Measurements from ENCODE around the gene DUSP2.

DNA sequence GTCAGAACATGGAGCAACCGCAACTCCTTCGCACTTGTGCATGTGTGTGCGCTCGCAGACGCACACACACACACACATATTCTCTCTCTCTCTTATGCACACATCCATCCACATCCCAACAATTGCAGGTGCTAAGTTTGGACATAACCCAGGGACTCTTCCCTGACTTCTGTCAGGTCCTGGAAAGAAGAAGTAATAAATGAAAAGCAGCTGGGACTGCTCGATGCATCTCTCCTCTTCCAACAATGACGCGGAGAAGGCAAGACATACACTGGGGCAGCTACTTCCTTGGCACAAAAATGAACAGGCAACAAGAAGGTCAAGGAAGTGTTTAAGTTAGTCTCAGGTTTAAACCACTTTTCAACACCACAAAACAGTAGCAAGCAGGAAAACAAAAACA is 39.7 kb upstream of the DUSP2 start:
- TF ChIP-seq, protein P1, sequence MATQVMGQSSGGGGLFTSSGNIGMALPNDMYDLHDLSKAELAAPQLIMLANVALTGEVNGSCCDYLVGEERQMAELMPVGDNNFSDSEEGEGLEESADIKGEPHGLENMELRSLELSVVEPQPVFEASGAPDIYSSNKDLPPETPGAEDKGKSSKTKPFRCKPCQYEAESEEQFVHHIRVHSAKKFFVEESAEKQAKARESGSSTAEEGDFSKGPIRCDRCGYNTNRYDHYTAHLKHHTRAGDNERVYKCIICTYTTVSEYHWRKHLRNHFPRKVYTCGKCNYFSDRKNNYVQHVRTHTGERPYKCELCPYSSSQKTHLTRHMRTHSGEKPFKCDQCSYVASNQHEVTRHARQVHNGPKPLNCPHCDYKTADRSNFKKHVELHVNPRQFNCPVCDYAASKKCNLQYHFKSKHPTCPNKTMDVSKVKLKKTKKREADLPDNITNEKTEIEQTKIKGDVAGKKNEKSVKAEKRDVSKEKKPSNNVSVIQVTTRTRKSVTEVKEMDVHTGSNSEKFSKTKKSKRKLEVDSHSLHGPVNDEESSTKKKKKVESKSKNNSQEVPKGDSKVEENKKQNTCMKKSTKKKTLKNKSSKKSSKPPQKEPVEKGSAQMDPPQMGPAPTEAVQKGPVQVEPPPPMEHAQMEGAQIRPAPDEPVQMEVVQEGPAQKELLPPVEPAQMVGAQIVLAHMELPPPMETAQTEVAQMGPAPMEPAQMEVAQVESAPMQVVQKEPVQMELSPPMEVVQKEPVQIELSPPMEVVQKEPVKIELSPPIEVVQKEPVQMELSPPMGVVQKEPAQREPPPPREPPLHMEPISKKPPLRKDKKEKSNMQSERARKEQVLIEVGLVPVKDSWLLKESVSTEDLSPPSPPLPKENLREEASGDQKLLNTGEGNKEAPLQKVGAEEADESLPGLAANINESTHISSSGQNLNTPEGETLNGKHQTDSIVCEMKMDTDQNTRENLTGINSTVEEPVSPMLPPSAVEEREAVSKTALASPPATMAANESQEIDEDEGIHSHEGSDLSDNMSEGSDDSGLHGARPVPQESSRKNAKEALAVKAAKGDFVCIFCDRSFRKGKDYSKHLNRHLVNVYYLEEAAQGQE (IDR thresholded peaks at IDR 0.05; ENCODE audit: low read depth), result no peak
- TF ChIP-seq FOXM1 (IDR thresholded peaks at IDR 0.05; ENCODE audit: borderline replicate concordance, low read depth) (no peak), TAF1 (IDR thresholded peaks at IDR 0.05; ENCODE audit: low read depth) (no peak), TEAD4 (IDR thresholded peaks at IDR 0.05) (no peak), EP300 (IDR thresholded peaks at IDR 0.05; ENCODE audit: borderline replicate concordance) (no peak), YY1 (IDR thresholded peaks at IDR 0.05; ENCODE audit: low read depth) (no peak)
